VCaP (cell line): ENCODE results near the gene IFNL1.

Experiments used
- H3K27ac ChIP-seq: fragments of 450-650 bp; 2 replicates; pipeline ENCODE4 v1.5.1; 2017
- TF ChIP-seq, protein P1 (sequence below): fragments of 450-650 bp; conservative IDR thresholded peaks from 2 replicates; pipeline ENCODE4 v1.5.1; 2017; ENCODE audit warnings: mild to moderate bottlenecking, moderate library complexity

The IFNL1 gene

DNA sequence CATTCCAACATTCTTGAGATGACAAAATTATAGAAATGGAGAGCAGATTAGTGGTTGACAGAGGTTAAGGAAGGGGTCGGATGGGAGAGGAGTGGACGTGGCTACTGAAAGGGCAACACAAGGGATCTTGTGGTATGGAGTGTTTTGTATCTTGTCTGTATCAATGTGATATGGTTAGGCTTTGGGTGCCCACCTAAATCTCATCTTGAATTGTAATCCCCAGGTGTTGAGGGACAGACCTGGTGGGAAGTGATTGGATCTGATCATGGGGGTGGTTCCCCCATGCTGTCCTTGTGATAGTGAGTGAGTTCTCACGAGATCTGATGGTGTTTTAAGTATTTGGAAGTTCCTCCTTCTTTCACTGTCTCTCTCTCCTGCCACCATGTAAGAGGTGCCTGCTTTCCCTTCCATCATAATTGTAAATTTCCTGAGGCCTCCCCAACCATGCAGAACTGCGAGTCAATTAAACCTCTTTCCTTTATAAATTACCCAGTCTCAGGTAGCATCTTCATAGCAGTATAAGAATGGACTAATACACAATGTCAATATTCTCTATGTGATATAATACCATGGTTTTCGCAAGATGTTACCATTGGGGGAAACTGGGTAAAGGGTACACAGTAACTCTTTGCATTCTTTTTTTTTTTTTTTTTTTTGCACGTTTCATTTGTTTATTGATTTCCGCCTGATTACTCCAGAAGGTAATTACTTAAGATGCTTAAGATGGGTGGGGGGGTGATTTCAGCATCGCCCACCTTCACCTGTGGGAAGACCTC is 42.6 kb upstream of the IFNL1 start:
- TF ChIP-seq, protein P1, sequence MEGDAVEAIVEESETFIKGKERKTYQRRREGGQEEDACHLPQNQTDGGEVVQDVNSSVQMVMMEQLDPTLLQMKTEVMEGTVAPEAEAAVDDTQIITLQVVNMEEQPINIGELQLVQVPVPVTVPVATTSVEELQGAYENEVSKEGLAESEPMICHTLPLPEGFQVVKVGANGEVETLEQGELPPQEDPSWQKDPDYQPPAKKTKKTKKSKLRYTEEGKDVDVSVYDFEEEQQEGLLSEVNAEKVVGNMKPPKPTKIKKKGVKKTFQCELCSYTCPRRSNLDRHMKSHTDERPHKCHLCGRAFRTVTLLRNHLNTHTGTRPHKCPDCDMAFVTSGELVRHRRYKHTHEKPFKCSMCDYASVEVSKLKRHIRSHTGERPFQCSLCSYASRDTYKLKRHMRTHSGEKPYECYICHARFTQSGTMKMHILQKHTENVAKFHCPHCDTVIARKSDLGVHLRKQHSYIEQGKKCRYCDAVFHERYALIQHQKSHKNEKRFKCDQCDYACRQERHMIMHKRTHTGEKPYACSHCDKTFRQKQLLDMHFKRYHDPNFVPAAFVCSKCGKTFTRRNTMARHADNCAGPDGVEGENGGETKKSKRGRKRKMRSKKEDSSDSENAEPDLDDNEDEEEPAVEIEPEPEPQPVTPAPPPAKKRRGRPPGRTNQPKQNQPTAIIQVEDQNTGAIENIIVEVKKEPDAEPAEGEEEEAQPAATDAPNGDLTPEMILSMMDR, result no peak
- H3K27ac ChIP-seq, result no peak overlapping the region

GRCh38 chr19:39254531-39255345 is 41.5 kb upstream of the IFNL1 start:
- TF ChIP-seq, protein P1, result no peak
- no peak overlapping the region for H3K27ac ChIP-seq

DNA sequence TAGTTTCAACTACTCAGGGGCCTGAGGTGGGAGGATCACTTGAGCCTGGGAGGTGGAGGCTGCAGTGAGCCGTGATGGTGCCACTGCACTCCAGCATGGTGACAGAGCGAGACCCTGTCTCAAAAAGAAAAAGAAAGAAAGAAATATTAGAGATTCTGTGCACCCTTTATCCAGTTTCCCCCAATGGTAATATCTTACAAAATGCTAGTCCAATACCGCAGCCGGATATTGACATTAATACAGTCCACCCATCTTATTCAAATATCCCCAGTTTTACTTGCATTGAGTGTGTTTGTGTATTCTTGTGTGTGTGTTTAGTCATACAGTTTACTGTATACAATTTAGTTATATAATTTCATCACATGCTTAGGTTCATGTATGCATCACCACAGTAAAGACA is 39.0 kb upstream of the IFNL1 start:
- TF ChIP-seq, protein P1, result no peak
- no peak overlapping the region for H3K27ac ChIP-seq

GRCh38 chr19:39261704-39262103 is 34.5 kb upstream of the IFNL1 start:
- H3K27ac ChIP-seq, result no peak overlapping the region
- TF ChIP-seq, protein P1, result no peak

DNA sequence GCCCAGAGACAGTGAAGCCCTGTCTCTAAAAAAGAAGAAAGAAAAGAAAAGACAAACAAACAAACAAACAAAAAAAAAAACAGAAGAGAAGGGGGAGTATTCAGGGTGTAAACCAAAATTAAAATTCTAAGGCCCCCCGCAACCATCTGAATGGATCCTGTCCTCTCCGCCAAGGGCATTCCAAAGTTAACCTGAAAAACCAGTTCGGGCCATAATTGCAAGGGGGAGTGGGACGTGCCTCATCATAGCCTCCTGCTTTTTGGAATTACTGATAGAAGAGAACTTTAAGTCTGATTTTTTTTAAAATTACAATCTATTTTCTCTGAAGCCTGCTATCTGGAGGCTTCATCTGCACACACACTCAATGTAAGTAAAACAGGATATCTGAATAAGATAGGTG is 33.7 kb upstream of the IFNL1 start:
- H3K27ac ChIP-seq, result no peak overlapping the region
- TF ChIP-seq, protein P1, result no peak

- H3K27ac ChIP-seq, result no peak overlapping the region
- TF ChIP-seq, protein P1, result no peak
These were observed 32.3 kb upstream of the IFNL1 start for GRCh38 chr19:39263912-39264305.

DNA sequence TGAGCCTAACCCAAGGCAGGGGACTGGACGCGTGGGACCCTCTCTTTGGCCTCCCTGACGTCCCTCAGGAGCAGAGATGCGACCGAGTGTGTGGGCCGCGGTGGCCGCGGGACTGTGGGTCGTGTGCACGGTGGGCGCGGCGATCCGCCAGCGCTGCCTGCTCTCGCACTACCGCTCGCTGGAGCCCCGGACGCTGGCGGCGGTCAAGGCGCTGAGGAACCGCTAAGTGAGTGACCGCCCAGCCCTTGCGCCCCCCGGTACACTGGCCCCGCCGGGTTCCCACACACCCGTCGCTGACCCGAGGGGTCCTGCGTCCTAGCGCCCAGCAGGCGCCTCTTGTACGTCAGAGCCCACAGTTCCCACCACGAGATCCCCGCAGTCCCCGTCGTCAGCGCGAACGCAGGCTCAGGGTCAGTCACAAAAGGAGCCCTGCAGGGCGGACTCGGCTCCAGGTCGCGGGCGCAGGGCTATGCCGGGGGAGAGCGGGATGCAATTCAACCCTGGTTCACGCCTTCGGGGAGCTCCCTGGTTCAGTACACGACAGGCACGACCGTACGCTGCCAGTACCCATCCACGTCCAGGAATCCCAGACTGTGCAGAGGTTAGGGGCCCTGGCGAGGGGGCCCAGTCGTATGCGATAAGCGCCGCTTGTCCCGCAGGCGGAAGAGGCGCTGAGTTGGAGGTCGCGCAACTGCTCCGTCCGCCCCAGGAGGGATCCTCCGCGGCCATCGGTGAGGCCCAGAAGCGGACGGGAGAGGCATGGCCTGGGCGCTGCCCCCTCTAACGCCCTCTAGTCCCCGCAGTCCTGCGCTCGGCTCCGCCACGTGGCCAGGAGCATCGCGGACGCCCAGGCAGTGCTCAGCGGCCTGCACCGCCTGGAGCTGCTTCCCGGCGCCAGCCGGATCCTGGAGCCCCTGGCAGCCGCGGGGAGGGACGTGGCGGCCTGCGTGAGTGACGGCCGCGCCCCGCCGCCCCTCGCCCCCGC is 31.6 kb upstream of the IFNL1 start:
- TF ChIP-seq, protein P1, result no peak

More for the DNA sequence above, 31.6 kb upstream of the IFNL1 start:
- H3K27ac ChIP-seq, result no peak overlapping the region
